PC-3 (cell line): ENCODE results near the gene PTPN22. TPM values are rescaled to one million over a fixed set of nuclear protein-coding genes. Genes with fewer than 3 reads are reported as not detected.

Experiments
- ATAC-seq: fragments of 200-7000 bp; cut with Tn5 transposase; 2 replicates; pipeline ENCODE4 v1.9.1; 2020; ENCODE audit warnings: mild to moderate bottlenecking, moderate library complexity
- BruUV-seq: library from RNA; stranded (reverse); fragments of 400-500 nt; replicated peaks from 2 replicates; lab custom pipeline; 2021; lab: Mats Ljungman, UMichigan
- CTCF ChIA-PET: fragments of 300-600 bp; sonication (Branson Sonifier 250); formaldehyde crosslinking; loops from one replicate; lab custom pipeline; 2022; ENCODE audit warnings: antibody characterized with exemption; lab: Charles Lee
- POLR2A ChIA-PET: fragments of 300-600 bp; sonication (Branson Sonifier 250); formaldehyde crosslinking; loops from one replicate; lab custom pipeline; 2022; ENCODE audit warnings: antibody characterized with exemption; ENCODE audit not compliant: unreplicated experiment; lab: Charles Lee
- DNase-seq: peaks from one replicate; pipeline ENCODE4 v3.0.0-alpha.2; 2015
- H2AFZ ChIP-seq: fragments of 300-600 bp; sonication (generic); 2 replicates; pipeline ENCODE4 v1.6.0; 2016; ENCODE audit warnings: antibody characterized with exemption, low read length
- H3F3A ChIP-seq: fragments of 300-600 bp; sonication (generic); one replicate; pipeline ENCODE4 v1.6.0; 2017; ENCODE audit warnings: antibody characterized with exemption, low read length, control low read depth, mild to moderate bottlenecking; ENCODE audit not compliant: unreplicated experiment
- H3K27ac ChIP-seq: fragments of 300-600 bp; sonication (generic); 2 replicates; pipeline ENCODE4 v1.5.1; 2016; ENCODE audit warnings: mild to moderate bottlenecking, low read length
- H3K27me3 ChIP-seq: fragments of 300-600 bp; sonication (generic); 2 replicates; pipeline ENCODE4 v1.6.1; 2016; ENCODE audit warnings: low read length, mixed read lengths
- H3K36me3 ChIP-seq: fragments of 300-600 bp; sonication (generic); 2 replicates; pipeline ENCODE4 v1.6.1; 2016; ENCODE audit warnings: low read depth, mixed run types, low read length, mixed read lengths
- H3K4me1 ChIP-seq: fragments of 300-600 bp; sonication (generic); 2 replicates; pipeline ENCODE4 v1.5.1; 2016; ENCODE audit warnings: low read length; ENCODE audit not compliant: insufficient read depth
- H3K4me2 ChIP-seq: fragments of 300-600 bp; sonication (generic); 2 replicates; pipeline ENCODE4 v1.6.0; 2016; ENCODE audit warnings: low read length
- H3K4me3 ChIP-seq: fragments of 300-600 bp; sonication (generic); 2 replicates; pipeline ENCODE4 v1.5.1; 2016; ENCODE audit warnings: mild to moderate bottlenecking, low read length, mixed read lengths
- H3K79me2 ChIP-seq: fragments of 300-600 bp; sonication (generic); 2 replicates; pipeline ENCODE4 v1.6.1; 2017; ENCODE audit warnings: low read length, mixed read lengths
- H3K9ac ChIP-seq: fragments of 300-600 bp; sonication (generic); 2 replicates; pipeline ENCODE4 v1.6.0; 2016; ENCODE audit warnings: mild to moderate bottlenecking, low read length
- H3K9me2 ChIP-seq: fragments of 300-600 bp; sonication (generic); replicated peaks from 2 replicates; pipeline ENCODE4 v1.6.1; 2016; ENCODE audit warnings: mixed run types, low read length, mixed read lengths
- H3K9me3 ChIP-seq: fragments of 300-600 bp; sonication (generic); 2 replicates; pipeline ENCODE4 v1.6.1; 2016; ENCODE audit warnings: low read length, mixed read lengths
- H4K20me1 ChIP-seq: fragments of 300-600 bp; sonication (generic); 2 replicates; pipeline ENCODE4 v1.6.1; 2016; ENCODE audit warnings: low read length, mixed read lengths
- EZH2 ChIP-seq: fragments of 300-600 bp; sonication (generic); IDR thresholded peaks from one replicate; pipeline ENCODE4 v1.6.1; 2017; ENCODE audit warnings: antibody characterized with exemption, mild to moderate bottlenecking, low read length; ENCODE audit not compliant: unreplicated experiment
- EZH2phosphoT487 ChIP-seq: fragments of 300-600 bp; sonication (generic); IDR thresholded peaks from 2 replicates; pipeline ENCODE4 v1.6.1; 2018; ENCODE audit warnings: mild to moderate bottlenecking, antibody characterized with exemption, low read length, borderline replicate concordance
- intact Hi-C: fragments of 100-400 bp; cut with micrococcal nuclease; formaldehyde crosslinking; loops from 2 replicates; pipeline ENCODE4 v1.9.0; 2023
- total RNA-seq: library from RNA; depleted of rRNA; stranded (reverse); fragments of >200 nt; gene quantifications from 2 replicates; pipeline ENCODE4 v1.2.3, GENCODE V29; 2014
- TF ChIP-seq, protein P1 (sequence below): fragments of 300-600 bp; sonication (generic); conservative IDR thresholded peaks from 2 replicates; pipeline ENCODE4 v1.5.1; 2017; ENCODE audit warnings: antibody characterized with exemption, low read depth, mild to moderate bottlenecking, low read length

The PTPN22 gene
- total RNA-seq, 1 experiment from 2014 or later, result 0.04 TPM

DNA sequence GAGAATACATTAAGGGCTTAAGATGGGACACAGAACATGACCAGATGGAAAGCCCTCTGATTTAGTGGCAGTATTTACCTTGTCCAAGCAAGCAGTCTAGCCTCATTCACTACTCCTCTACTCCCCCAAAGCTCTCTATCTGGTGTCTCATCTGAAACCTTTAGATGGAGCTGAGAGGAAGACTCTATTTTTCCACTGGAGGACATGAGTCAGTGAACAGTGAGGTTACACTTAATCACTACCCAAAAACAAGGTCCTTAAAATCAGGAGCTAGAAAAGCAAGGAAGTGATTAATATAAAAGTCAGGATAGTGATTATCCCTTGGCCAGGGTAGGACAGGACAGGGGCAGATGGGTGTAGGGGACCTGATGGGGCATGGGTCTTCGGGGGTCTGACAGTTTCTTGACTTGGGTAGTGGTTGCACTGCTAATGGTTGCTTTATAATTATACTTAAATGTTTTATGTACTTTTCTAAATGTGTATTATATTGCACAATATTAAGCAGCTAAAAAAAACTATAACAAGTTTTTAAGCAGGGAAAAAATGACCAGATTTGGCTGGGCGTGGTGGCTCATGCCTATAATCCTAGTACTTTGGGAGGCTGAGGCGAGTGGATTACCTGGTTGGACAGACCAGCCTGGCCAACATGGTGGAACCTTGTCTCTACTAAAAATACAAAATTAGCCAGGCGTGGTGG is 3.0 kb downstream of the PTPN22 start:
- ChIA-PET CTCF (no interaction called here), POLR2A (interaction anchor here (0.5 kb wide), 1 partner anchor 23 kb away, joined by 3 read pairs; no protein-coding TSS in a partner anchor)
- peak; percentile 68 for DNase-seq
- ATAC-seq, result peak; percentile 77
- H3K4me3 ChIP-seq, result no peak overlapping the region
- H3K27ac ChIP-seq, result peak overlapping the region; percentile 18
- no peaks in the 10 kb centered on the region for H3K9me2 ChIP-seq
- no peaks in the 10 kb centered on the region for H3F3A ChIP-seq
- no peaks in the 10 kb centered on the region for H3K79me2 ChIP-seq
- H3K9me3 ChIP-seq, result no peaks in the 10 kb centered on the region
- BruUV-seq, result no TSS peak
- no peaks in the 10 kb centered on the region for H3K27me3 ChIP-seq
- H3K4me2 ChIP-seq, result peak overlapping the region; percentile 0; the same call in 1 of the 2 replicates
- intact Hi-C loops, result no loop called here
- H4K20me1 ChIP-seq, result no peaks in the 10 kb centered on the region
- H3K36me3 ChIP-seq, result no peaks in the 10 kb centered on the region
- TF ChIP-seq, protein P1, sequence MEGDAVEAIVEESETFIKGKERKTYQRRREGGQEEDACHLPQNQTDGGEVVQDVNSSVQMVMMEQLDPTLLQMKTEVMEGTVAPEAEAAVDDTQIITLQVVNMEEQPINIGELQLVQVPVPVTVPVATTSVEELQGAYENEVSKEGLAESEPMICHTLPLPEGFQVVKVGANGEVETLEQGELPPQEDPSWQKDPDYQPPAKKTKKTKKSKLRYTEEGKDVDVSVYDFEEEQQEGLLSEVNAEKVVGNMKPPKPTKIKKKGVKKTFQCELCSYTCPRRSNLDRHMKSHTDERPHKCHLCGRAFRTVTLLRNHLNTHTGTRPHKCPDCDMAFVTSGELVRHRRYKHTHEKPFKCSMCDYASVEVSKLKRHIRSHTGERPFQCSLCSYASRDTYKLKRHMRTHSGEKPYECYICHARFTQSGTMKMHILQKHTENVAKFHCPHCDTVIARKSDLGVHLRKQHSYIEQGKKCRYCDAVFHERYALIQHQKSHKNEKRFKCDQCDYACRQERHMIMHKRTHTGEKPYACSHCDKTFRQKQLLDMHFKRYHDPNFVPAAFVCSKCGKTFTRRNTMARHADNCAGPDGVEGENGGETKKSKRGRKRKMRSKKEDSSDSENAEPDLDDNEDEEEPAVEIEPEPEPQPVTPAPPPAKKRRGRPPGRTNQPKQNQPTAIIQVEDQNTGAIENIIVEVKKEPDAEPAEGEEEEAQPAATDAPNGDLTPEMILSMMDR, result no peak
- TF ChIP-seq EZH2 (no peak), EZH2phosphoT487 (no peak)
- peaks cover 20% of the 10 kb centered on the region for H3K4me1 ChIP-seq
- H2AFZ ChIP-seq, result no peak overlapping the region
- no peak overlapping the region for H3K9ac ChIP-seq

DNA sequence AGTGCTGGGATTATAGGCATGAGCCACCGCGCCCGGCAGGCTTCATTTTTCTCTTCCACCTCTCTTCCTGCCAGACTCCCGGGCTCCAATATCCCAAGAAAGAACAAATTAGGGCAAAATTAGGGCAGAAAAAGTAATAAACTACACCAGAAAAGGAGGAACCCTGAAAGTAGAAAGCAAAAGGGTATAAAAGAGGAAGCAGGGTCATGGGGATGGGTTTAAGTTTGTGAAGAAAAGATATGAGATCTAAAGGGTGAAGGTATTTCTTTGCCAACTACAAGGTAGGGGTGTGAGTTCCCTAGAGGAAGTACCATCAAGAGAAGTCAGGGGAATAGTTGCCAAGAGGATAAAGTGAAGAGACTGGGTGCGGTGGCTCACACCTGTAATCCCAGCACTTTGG is 9.9 kb downstream of the PTPN22 start:
- no peak overlapping the region for H2AFZ ChIP-seq
- H3K27me3 ChIP-seq, result no peaks in the 10 kb centered on the region
- TF ChIP-seq EZH2 (no peak), EZH2phosphoT487 (no peak)
- TF ChIP-seq, protein P1, result no peak
- ChIA-PET POLR2A (no interaction called here), CTCF (no interaction called here)
- intact Hi-C loops, result no loop called here
- peaks cover 13% of the 10 kb centered on the region for H3K4me1 ChIP-seq
- no peak overlapping the region for H3K4me3 ChIP-seq
- H3K79me2 ChIP-seq, result no peaks in the 10 kb centered on the region
- no peaks in the 10 kb centered on the region for H3K9me2 ChIP-seq
- no peak for ATAC-seq
- H3F3A ChIP-seq, result no peaks in the 10 kb centered on the region
- no peak for DNase-seq
- H4K20me1 ChIP-seq, result no peaks in the 10 kb centered on the region
- no TSS peak for BruUV-seq
- H3K4me2 ChIP-seq, result no peak overlapping the region
- H3K27ac ChIP-seq, result no peak overlapping the region
- H3K9me3 ChIP-seq, result no peaks in the 10 kb centered on the region
- H3K36me3 ChIP-seq, result no peaks in the 10 kb centered on the region
- H3K9ac ChIP-seq, result no peak overlapping the region

DNA sequence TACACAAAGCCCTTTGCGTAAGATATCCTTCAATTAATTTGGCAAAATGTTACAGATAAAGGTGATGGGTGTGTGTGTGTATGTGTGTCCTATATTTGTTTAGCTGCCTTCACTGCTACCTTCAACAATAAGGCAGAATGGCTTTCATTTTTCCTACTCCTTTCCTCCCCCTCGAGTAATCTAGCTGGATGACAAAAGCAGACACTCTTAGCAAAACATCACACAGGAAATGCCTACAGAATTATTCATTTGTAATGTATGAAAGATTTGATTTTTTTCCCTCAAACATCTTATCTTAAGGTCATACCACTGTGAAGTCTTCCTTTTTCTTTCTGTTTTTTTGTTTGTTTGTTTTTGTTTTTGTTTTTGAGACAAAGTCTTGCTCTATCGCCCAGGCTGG is 10.6 kb downstream of the PTPN22 start:
- H3K4me1 ChIP-seq, result peaks cover 13% of the 10 kb centered on the region
- H3F3A ChIP-seq, result no peaks in the 10 kb centered on the region
- H3K4me2 ChIP-seq, result peak overlapping the region; percentile 61
- no peaks in the 10 kb centered on the region for H3K36me3 ChIP-seq
- no peak overlapping the region for H3K27ac ChIP-seq
- TF ChIP-seq EZH2phosphoT487, result no peak
- no peak for TF ChIP-seq EZH2
- TF ChIP-seq, protein P1, result no peak
- H3K79me2 ChIP-seq, result no peaks in the 10 kb centered on the region
- H2AFZ ChIP-seq, result peak overlapping the region; percentile 72
- H3K4me3 ChIP-seq, result no peak overlapping the region
- ATAC-seq (peak; percentile 69), DNase-seq (peak; percentile 44)
- POLR2A ChIA-PET, result no interaction called here
- intact Hi-C loops, result no loop called here
- BruUV-seq, result no TSS peak
- no peaks in the 10 kb centered on the region for H4K20me1 ChIP-seq
- H3K9me3 ChIP-seq, result no peaks in the 10 kb centered on the region
- CTCF ChIA-PET, result no interaction called here
- H3K9me2 ChIP-seq, result no peaks in the 10 kb centered on the region
- H3K27me3 ChIP-seq, result no peaks in the 10 kb centered on the region
- no peak overlapping the region for H3K9ac ChIP-seq
